Measurements from ENCODE around the gene CCL17. TPM values are rescaled to one million over a fixed set of nuclear protein-coding genes. Genes with fewer than 3 reads are reported as not detected.

The CCL17 gene
- total RNA-seq, 2 experiments from 2014 or later: not detected

GRCh38 chr16:57371494-57372371 is 32.8 kb upstream of the CCL17 start:
- Histone ChIP-seq H4K20me1 (ENCODE audit: insufficient read depth, low read length) (no peaks in the 10 kb centered on the region), H3K27ac (ENCODE audit: low read depth, low read length, poor library complexity, severe bottlenecking) (no peak overlapping the region), H3K4me3 (ENCODE audit: low read depth, low read length, poor library complexity, severe bottlenecking) (no peak overlapping the region), H3K9me3 (ENCODE audit: low read length) (no peaks in the 10 kb centered on the region), H3K9me2 (ENCODE audit: insufficient read depth, low read length) (no peaks in the 10 kb centered on the region), H3K79me2 (ENCODE audit: insufficient read depth, low read depth, low read length) (no peaks in the 10 kb centered on the region), H3K4me1 (ENCODE audit: insufficient read depth, low read length, poor library complexity, severe bottlenecking) (no peaks in the 10 kb centered on the region), H3K4me2 (ENCODE audit: low read length) (no peak overlapping the region), H3K36me3 (ENCODE audit: insufficient read depth, low read length) (no peaks in the 10 kb centered on the region), H2AFZ (ENCODE audit: low read length) (no peak overlapping the region)
- intact Hi-C loops (cut with micrococcal nuclease; ENCODE audit: unreplicated experiment): no loop called here
- BruUV-seq (replicated peaks): no TSS peak
- POLR2A ChIA-PET: no interaction called here
- CTCF ChIA-PET (ENCODE audit: unreplicated experiment): interaction anchor here (0.6 kb wide), 1 partner anchor 345 kb away, joined by 3 read pairs; no protein-coding TSS in a partner anchor
- DNase-seq (ENCODE audit: low spot score): no peak
- no peak for TF ChIP-seq CTCF (conservative IDR thresholded peaks at IDR 0.05; ENCODE audit: low read length)
- TF ChIP-seq EZH2phosphoT487 (IDR thresholded peaks at IDR 0.05; ENCODE audit: borderline replicate concordance, low read depth, low read length): no peak

GRCh38 chr16:57372372-57373116 is 32.0 kb upstream of the CCL17 start, which contains the start of gene CX3CL1:
Gene CX3CL1, plus strand, starts transcription at chr16:57372490. Its CDS starts 79 bp downstream, at chr16:57372569.
- CTCF ChIA-PET (ENCODE audit: unreplicated experiment): no interaction called here
- intact Hi-C loops (cut with micrococcal nuclease; ENCODE audit: unreplicated experiment): no loop called here
- no peak within 1 kb of the TSS for H3K4me3 ChIP-seq (ENCODE audit: low read depth, low read length, poor library complexity, severe bottlenecking)

More at GRCh38 chr16:57372372-57373116, 32.0 kb upstream of the CCL17 start, which contains the start of gene CX3CL1:
- no peaks in the 10 kb centered on the region for H3K9me3 ChIP-seq (ENCODE audit: low read length)
- H3K9me2 ChIP-seq (ENCODE audit: insufficient read depth, low read length): no peaks in the 10 kb centered on the region
- DNase-seq (ENCODE audit: low spot score): no peak
- POLR2A ChIA-PET: no interaction called here
- no peaks in the 10 kb centered on the region for H3K36me3 ChIP-seq (ENCODE audit: insufficient read depth, low read length)
- BruUV-seq (replicated peaks): no TSS peak
- no peaks in the 10 kb centered on the region for H4K20me1 ChIP-seq (ENCODE audit: insufficient read depth, low read length)
- TF ChIP-seq CTCF (conservative IDR thresholded peaks at IDR 0.05; ENCODE audit: low read length): no peak
- no peak for TF ChIP-seq EZH2phosphoT487 (IDR thresholded peaks at IDR 0.05; ENCODE audit: borderline replicate concordance, low read depth, low read length)
- H3K27ac ChIP-seq (ENCODE audit: low read depth, low read length, poor library complexity, severe bottlenecking): no peak within 1 kb of the TSS
- peaks cover 3% of the 10 kb centered on the region for H3K4me1 ChIP-seq (ENCODE audit: insufficient read depth, low read length, poor library complexity, severe bottlenecking)
- no peaks in the 10 kb centered on the region for H3K79me2 ChIP-seq (ENCODE audit: insufficient read depth, low read depth, low read length)
- no peak within 1 kb of the TSS for H3K4me2 ChIP-seq (ENCODE audit: low read length)
- no peak within 1 kb of the TSS for H2AFZ ChIP-seq (ENCODE audit: low read length)

Data from OCI-LY7 (cell line).